Measurements from ENCODE around the gene GABBR1.
"Not testable (repeated sequence)": the region's sequence is repeated elsewhere in the genome, so short reads cannot be mapped to it uniquely, and the experiment has no call there.

Gene GABBR1

DNA sequence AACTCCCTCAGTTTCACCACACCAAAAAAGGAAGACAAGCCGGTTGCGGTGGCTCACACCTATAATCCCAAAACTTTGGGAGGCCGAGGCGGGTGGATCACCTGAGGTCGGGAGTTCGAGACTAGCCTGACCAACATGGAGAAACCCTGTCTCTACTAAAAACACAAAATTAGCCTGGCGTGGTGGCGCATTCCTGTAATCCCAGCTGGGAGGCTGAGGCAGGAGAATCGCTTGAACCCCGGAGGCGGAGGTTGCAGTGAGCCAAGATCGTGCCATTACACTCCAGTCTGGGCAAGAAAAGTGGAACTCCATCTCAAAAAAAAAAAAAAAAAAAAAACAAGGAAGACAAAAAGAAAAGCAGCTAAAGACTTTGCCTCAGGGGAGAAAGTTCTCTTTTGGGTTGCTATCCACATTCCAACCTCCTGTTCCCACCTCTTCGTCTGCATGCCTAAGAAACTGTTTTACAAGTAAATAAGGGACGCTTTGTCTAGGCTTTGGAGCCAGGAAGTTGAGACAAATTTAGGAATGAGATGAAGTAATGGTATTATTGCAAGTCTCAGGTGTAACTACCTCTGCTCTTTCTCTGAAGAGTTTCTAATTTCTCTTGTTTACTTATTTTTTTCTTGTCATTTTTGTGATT, 28.6 kb upstream of the GABBR1 start:
- not testable (repeated sequence) for H2AFZ ChIP-seq (ENCODE audit: low read depth, low read length); H3K27ac ChIP-seq (ENCODE audit: low read length, poor library complexity, severe bottlenecking)
- 43% methylated on average over 13 of the region's 14 CpGs for WGBS

DNA sequence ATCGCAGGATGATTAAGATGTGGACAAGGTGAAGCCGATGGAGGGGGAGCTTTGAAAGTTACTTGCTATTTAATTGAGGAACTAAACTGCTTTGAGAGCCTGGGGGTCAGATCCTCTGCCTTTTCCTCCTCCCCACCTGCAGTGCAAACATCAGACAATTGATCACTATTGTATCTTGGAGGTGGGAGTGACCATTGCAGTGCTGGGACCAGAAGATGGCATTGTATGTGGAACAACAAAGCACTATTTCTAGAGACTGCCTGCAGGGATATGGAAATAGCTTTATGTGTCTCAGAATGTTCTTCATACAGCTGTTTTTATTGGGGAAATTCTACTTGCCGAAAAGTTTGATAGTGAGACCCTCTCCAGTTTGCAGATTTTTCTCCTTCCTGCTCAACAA, 28.1 kb upstream of the GABBR1 start:
- no peaks in the 10 kb centered on the region for H3K36me3 ChIP-seq (ENCODE audit: control insufficient read depth in 1 of 2, insufficient read depth in 2 of 2, low read depth in 1 of 2, low read length in 2 of 2)
- no peak overlapping the region for H4K91ac ChIP-seq (ENCODE audit: low read length)
- H2BK120ac ChIP-seq (ENCODE audit: low read depth, low read length) = no peak overlapping the region
- no peak overlapping the region for H2AK5ac ChIP-seq (ENCODE audit: low read length, severe bottlenecking)
- no peak overlapping the region for H3K9ac ChIP-seq (ENCODE audit: low read length)
- H3K23ac ChIP-seq (ENCODE audit: low read length in 2 of 2) = no peak overlapping the region
- H3K4me1 ChIP-seq (ENCODE audit: control insufficient read depth, insufficient read depth, low read depth, low read length) = no peaks in the 10 kb centered on the region
- no peaks in the 10 kb centered on the region for H3K9me3 ChIP-seq (ENCODE audit: control insufficient read depth, low read length)
- H3K4ac ChIP-seq (ENCODE audit: low read depth in 1 of 2, low read length in 2 of 2) = no peak overlapping the region
- no peak overlapping the region for H2BK15ac ChIP-seq (ENCODE audit: low read depth, poor library complexity, severe bottlenecking)
- H3K14ac ChIP-seq (ENCODE audit: low read length in 2 of 2) = no peak overlapping the region
- no peak overlapping the region for H4K8ac ChIP-seq (ENCODE audit: low read length)
- no peak overlapping the region for H3K4me2 ChIP-seq (ENCODE audit: low read length, poor library complexity, severe bottlenecking)
- 70% methylated on average over 2 of the region's 3 CpGs for WGBS
- no peak overlapping the region for H2BK5ac ChIP-seq (ENCODE audit: low read depth, low read length, poor library complexity, severe bottlenecking)
- DNase-seq = no peak
- H2AFZ ChIP-seq (ENCODE audit: low read depth, low read length) = no peak overlapping the region
- no peak overlapping the region for H3K18ac ChIP-seq (ENCODE audit: low read depth in 1 of 2, low read length in 2 of 2)
- no peak overlapping the region for H3K4me3 ChIP-seq (ENCODE audit: insufficient read depth in 1 of 2, low read depth in 1 of 2, low read length in 2 of 2)
- no peak overlapping the region for H3K27ac ChIP-seq (ENCODE audit: low read length, poor library complexity, severe bottlenecking)
- H2BK12ac ChIP-seq (ENCODE audit: low read length in 2 of 2) = no peak overlapping the region
- H3K79me1 ChIP-seq (replicated peaks; ENCODE audit: low read length, poor library complexity, severe bottlenecking) = no peaks in the 10 kb centered on the region
- H3K27me3 ChIP-seq (ENCODE audit: control insufficient read depth in 1 of 2, insufficient read depth in 1 of 2, low read length in 2 of 2) = peaks cover 20 to 60% of the 10 kb centered on the region in 2 experiments

More for the DNA sequence above, 28.6 kb upstream of the GABBR1 start:
- not testable (repeated sequence) for H3K18ac ChIP-seq (ENCODE audit: low read depth in 1 of 2, low read length in 2 of 2); H2AK5ac ChIP-seq (ENCODE audit: low read length, severe bottlenecking); H3K4me3 ChIP-seq (ENCODE audit: insufficient read depth in 1 of 2, low read depth in 1 of 2, low read length in 2 of 2); H2BK15ac ChIP-seq (ENCODE audit: low read depth, poor library complexity, severe bottlenecking); H4K91ac ChIP-seq (ENCODE audit: low read length); H2BK5ac ChIP-seq (ENCODE audit: low read depth, low read length, poor library complexity, severe bottlenecking); H2BK12ac ChIP-seq (ENCODE audit: low read length in 2 of 2); H3K4ac ChIP-seq (ENCODE audit: low read depth in 1 of 2, low read length in 2 of 2); H3K4me2 ChIP-seq (ENCODE audit: low read length, poor library complexity, severe bottlenecking); H3K36me3 ChIP-seq (ENCODE audit: control insufficient read depth in 1 of 2, insufficient read depth in 2 of 2, low read depth in 1 of 2, low read length in 2 of 2); H2BK120ac ChIP-seq (ENCODE audit: low read depth, low read length); H3K79me1 ChIP-seq (replicated peaks; ENCODE audit: low read length, poor library complexity, severe bottlenecking); H4K8ac ChIP-seq (ENCODE audit: low read length); H3K9ac ChIP-seq (ENCODE audit: low read length); H3K14ac ChIP-seq (ENCODE audit: low read length in 2 of 2); H3K23ac ChIP-seq (ENCODE audit: low read length in 2 of 2); H3K9me3 ChIP-seq (ENCODE audit: control insufficient read depth, low read length); DNase-seq; H3K4me1 ChIP-seq (ENCODE audit: control insufficient read depth, insufficient read depth, low read depth, low read length)
- peaks cover 22 to 60% of the 10 kb centered on the region in 2 experiments for H3K27me3 ChIP-seq (ENCODE audit: control insufficient read depth in 1 of 2, insufficient read depth in 1 of 2, low read length in 2 of 2)

DNA sequence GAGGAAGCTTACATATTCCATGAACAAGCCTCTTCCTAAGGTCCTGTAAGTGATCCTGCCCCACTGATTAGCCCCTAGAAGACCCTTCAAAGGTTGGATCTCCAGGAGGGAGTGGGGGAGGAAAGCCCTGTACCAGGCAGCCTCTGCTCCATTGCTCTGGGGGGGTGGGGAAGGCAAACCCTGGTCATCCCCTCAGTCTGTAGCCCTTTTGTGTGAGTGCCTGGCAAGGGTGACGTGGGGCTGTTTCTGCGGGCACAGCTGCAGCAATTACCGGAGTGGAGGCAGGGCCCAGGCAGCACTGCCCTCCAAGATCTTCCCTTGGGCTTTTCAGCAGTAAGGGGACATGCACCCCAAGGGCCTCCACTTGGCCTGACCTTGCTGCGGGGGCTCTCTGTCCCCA, 23.8 kb upstream of the GABBR1 start, which contains the start of gene MOG:
MOG (plus strand) TSS at position 295 of the 400 bp plus-strand sequence. CDS start 118 bp downstream, outside the sequence.
- H3K4ac ChIP-seq (ENCODE audit: low read depth in 1 of 2, low read length in 2 of 2) = no peak within 1 kb of the TSS
- peaks cover 2% of the 10 kb centered on the region for H3K4me1 ChIP-seq (ENCODE audit: control insufficient read depth, insufficient read depth, low read depth, low read length)
- no peak within 1 kb of the TSS for H2BK5ac ChIP-seq (ENCODE audit: low read depth, low read length, poor library complexity, severe bottlenecking)
- no peak within 1 kb of the TSS for H2BK12ac ChIP-seq (ENCODE audit: low read length in 2 of 2)
- H3K9me3 ChIP-seq (ENCODE audit: control insufficient read depth, low read length) = no peaks in the 10 kb centered on the region
- H2AK5ac ChIP-seq (ENCODE audit: low read length, severe bottlenecking) = no peak within 1 kb of the TSS
- H3K9ac ChIP-seq (ENCODE audit: low read length) = no peak within 1 kb of the TSS
- H3K18ac ChIP-seq (ENCODE audit: low read depth in 1 of 2, low read length in 2 of 2) = no peak within 1 kb of the TSS
- no peak for DNase-seq
- H4K8ac ChIP-seq (ENCODE audit: low read length) = no peak within 1 kb of the TSS
- no peaks in the 10 kb centered on the region for H3K79me1 ChIP-seq (replicated peaks; ENCODE audit: low read length, poor library complexity, severe bottlenecking)
- no peaks in the 10 kb centered on the region for H3K36me3 ChIP-seq (ENCODE audit: control insufficient read depth in 1 of 2, insufficient read depth in 2 of 2, low read depth in 1 of 2, low read length in 2 of 2)
- H2BK15ac ChIP-seq (ENCODE audit: low read depth, poor library complexity, severe bottlenecking) = no peak within 1 kb of the TSS
- H3K4me3 ChIP-seq (ENCODE audit: insufficient read depth in 1 of 2, low read depth in 1 of 2, low read length in 2 of 2) = no peak within 1 kb of the TSS
- H2BK120ac ChIP-seq (ENCODE audit: low read depth, low read length) = no peak within 1 kb of the TSS
- H3K14ac ChIP-seq (ENCODE audit: low read length in 2 of 2) = no peak within 1 kb of the TSS
- no peak within 1 kb of the TSS for H2AFZ ChIP-seq (ENCODE audit: low read depth, low read length)
- H3K27ac ChIP-seq (ENCODE audit: low read length, poor library complexity, severe bottlenecking) = no peak within 1 kb of the TSS
- H3K27me3 ChIP-seq (ENCODE audit: control insufficient read depth in 1 of 2, insufficient read depth in 1 of 2, low read length in 2 of 2) = peaks cover 27 to 55% of the 10 kb centered on the region in 2 experiments
- no peak within 1 kb of the TSS for H3K4me2 ChIP-seq (ENCODE audit: low read length, poor library complexity, severe bottlenecking)
- H4K91ac ChIP-seq (ENCODE audit: low read length) = no peak within 1 kb of the TSS
- H3K23ac ChIP-seq (ENCODE audit: low read length in 2 of 2) = no peak within 1 kb of the TSS
- 81% methylated on average over 4 of the region's 4 CpGs for WGBS

DNA sequence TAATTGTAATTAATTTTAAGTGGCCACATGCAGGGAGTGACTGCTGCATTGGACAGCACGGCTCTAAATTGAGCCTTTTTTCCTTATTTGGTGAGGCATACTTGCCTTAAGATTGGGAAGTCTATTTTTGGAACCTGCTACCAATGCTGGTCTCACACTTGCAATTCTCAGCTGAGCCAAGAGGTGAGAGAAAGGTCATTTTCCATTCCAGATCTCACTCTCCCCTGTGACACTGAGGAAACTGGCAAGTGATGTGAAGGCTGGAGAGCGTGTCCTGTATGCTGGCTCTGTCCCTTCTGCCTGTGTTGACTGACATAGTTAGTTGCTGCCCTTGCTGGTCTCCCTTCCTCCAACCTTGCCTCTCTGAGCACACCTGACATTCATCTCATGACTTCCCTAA, 23.2 kb upstream of the GABBR1 start:
- Histone ChIP-seq H3K4ac (ENCODE audit: low read depth in 1 of 2, low read length in 2 of 2) (no peak overlapping the region), H3K4me1 (ENCODE audit: control insufficient read depth, insufficient read depth, low read depth, low read length) (peaks cover 2% of the 10 kb centered on the region), H3K4me2 (ENCODE audit: low read length, poor library complexity, severe bottlenecking) (no peak overlapping the region), H3K23ac (ENCODE audit: low read length in 2 of 2) (no peak overlapping the region), H2BK120ac (ENCODE audit: low read depth, low read length) (no peak overlapping the region), H3K4me3 (ENCODE audit: insufficient read depth in 1 of 2, low read depth in 1 of 2, low read length in 2 of 2) (no peak overlapping the region), H3K9ac (ENCODE audit: low read length) (no peak overlapping the region), H3K27ac (ENCODE audit: low read length, poor library complexity, severe bottlenecking) (no peak overlapping the region), H3K14ac (ENCODE audit: low read length in 2 of 2) (no peak overlapping the region), H4K91ac (ENCODE audit: low read length) (no peak overlapping the region), H2BK15ac (ENCODE audit: low read depth, poor library complexity, severe bottlenecking) (no peak overlapping the region), H2AK5ac (ENCODE audit: low read length, severe bottlenecking) (no peak overlapping the region), H2AFZ (ENCODE audit: low read depth, low read length) (no peak overlapping the region), H3K18ac (ENCODE audit: low read depth in 1 of 2, low read length in 2 of 2) (no peak overlapping the region), H3K36me3 (ENCODE audit: control insufficient read depth in 1 of 2, insufficient read depth in 2 of 2, low read depth in 1 of 2, low read length in 2 of 2) (no peaks in the 10 kb centered on the region), H3K27me3 (ENCODE audit: control insufficient read depth in 1 of 2, insufficient read depth in 1 of 2, low read length in 2 of 2) (peaks cover 27 to 50% of the 10 kb centered on the region in 2 experiments), H2BK5ac (ENCODE audit: low read depth, low read length, poor library complexity, severe bottlenecking) (no peak overlapping the region), H2BK12ac (ENCODE audit: low read length in 2 of 2) (no peak overlapping the region), H4K8ac (ENCODE audit: low read length) (no peak overlapping the region), H3K9me3 (ENCODE audit: control insufficient read depth, low read length) (no peaks in the 10 kb centered on the region), H3K79me1 (replicated peaks; ENCODE audit: low read length, poor library complexity, severe bottlenecking) (no peaks in the 10 kb centered on the region)
- DNase-seq = no peak
- 55% methylated on average over 2 of the region's 2 CpGs for WGBS
